Adipose tissue (tissue), 3 donors: ENCODE results near the gene TRIM60. TPM values are rescaled to one million over a fixed set of nuclear protein-coding genes. Genes with fewer than 3 reads are reported as not detected.
"Not testable (repeated sequence)": the region's sequence is repeated elsewhere in the genome, so short reads cannot be mapped to it uniquely, and the experiment has no call there.

Source experiments
- H3K27ac ChIP-seq: one replicate; pipeline ENCODE4 v1.5.1; 2013; ENCODE audit warnings: low read depth, low read length
- WGBS, 3 donors: extraction: QIAGEN DNeasy Blood & Tissue Kit; methylation state at CpG; one replicate each; pipeline ENCODE4 v1.1.7; 2013; 5-methylcytosine and 5-hydroxymethylcytosine counted together
- polyA plus RNA-seq, 3 donors: library from polyadenylated mRNA; stranded (reverse); fragments of 200-250 nt; gene quantifications; one replicate each; pipeline ENCODE4 v1.2.3, GENCODE V29; 2013
- donor health status: healthy with polysubstance abuse.
- donor health status: Bipolar disorder and iron deficiency.
- donor health status: healthy.

TRIM60 gene
- not detected for polyA plus RNA-seq

- 94 to 96% (median 95%) methylated on average over 41 of the region's 41 CpGs for WGBS, 3 donors
- no peak within 1 kb of the TSS for H3K27ac ChIP-seq
These were observed at the start of gene TRIM60 for GRCh38 chr4:165031436-165032211. Gene TRIM60 (plus strand): TSS chr4:165031999. CDS start chr4:165040073, 8,074 bp downstream.

GRCh38 chr4:164989471-164989870 is 42.3 kb upstream of the TRIM60 start:
- no peak overlapping the region for H3K27ac ChIP-seq
- WGBS, 3 donors = 20 to 66% (median 56%) methylated on average over 2 of the region's 2 CpGs

GRCh38 chr4:164990786-164991185 is 41.0 kb upstream of the TRIM60 start:
- H3K27ac ChIP-seq = not testable (repeated sequence)
- WGBS, 3 donors = 69 to 81% (median 73%) methylated on average over 10 of the region's 10 CpGs

GRCh38 chr4:164996123-164996522 is 35.7 kb upstream of the TRIM60 start:
- not testable (repeated sequence) for H3K27ac ChIP-seq
- 45 to 90% (median 81%) methylated on average over 4 to 6 of the region's 6 CpGs for WGBS, 3 donors

- H3K27ac ChIP-seq = no peak overlapping the region
- 82 to 89% (median 83%) methylated on average over 2 of the region's 2 CpGs for WGBS, 3 donors
These were observed 34.5 kb upstream of the TRIM60 start for GRCh38 chr4:164997324-164997723.

- H3K27ac ChIP-seq = no peak overlapping the region
- 61 to 79% (median 76%) methylated on average over 6 of the region's 6 CpGs for WGBS, 3 donors
These were observed 33.9 kb upstream of the TRIM60 start for GRCh38 chr4:164997941-164998340.

GRCh38 chr4:164998526-164999080 is 33.2 kb upstream of the TRIM60 start:
- WGBS, 3 donors = 65 to 73% (median 68%) methylated on average over 2 of the region's 2 CpGs
- not testable (repeated sequence) for H3K27ac ChIP-seq

GRCh38 chr4:165001957-165002356 is 29.8 kb upstream of the TRIM60 start:
- 37 to 71% (median 38%) methylated on average over 3 to 4 of the region's 4 CpGs for WGBS, 3 donors
- H3K27ac ChIP-seq = not testable (repeated sequence)

- 70 to 87% (median 73%) methylated on average over 6 of the region's 6 CpGs for WGBS, 3 donors
- no peak overlapping the region for H3K27ac ChIP-seq
These were observed 26.4 kb upstream of the TRIM60 start for GRCh38 chr4:165005352-165005925.

GRCh38 chr4:165006456-165006855 is 25.3 kb upstream of the TRIM60 start:
- WGBS, 3 donors = 77 to 86% (median 86%) methylated on average over 9 of the region's 9 CpGs
- no peak overlapping the region for H3K27ac ChIP-seq

GRCh38 chr4:165006886-165007285 is 24.9 kb upstream of the TRIM60 start:
- no peak overlapping the region for H3K27ac ChIP-seq

GRCh38 chr4:165009493-165010227 is 22.1 kb upstream of the TRIM60 start:
- no peak overlapping the region for H3K27ac ChIP-seq
- 64 to 84% (median 84%) methylated on average over 5 of the region's 5 CpGs for WGBS, 3 donors

More at GRCh38 chr4:165006886-165007285, 24.9 kb upstream of the TRIM60 start:
- WGBS, 3 donors = 59 to 78% (median 69%) methylated on average over 5 of the region's 5 CpGs

- 72 to 80% (median 73%) methylated on average over 2 of the region's 2 CpGs for WGBS, 3 donors
- H3K27ac ChIP-seq = no peak overlapping the region
These were observed 21.3 kb upstream of the TRIM60 start for GRCh38 chr4:165010487-165010886.

GRCh38 chr4:165010991-165011390 is 20.8 kb upstream of the TRIM60 start:
- no peak overlapping the region for H3K27ac ChIP-seq
- WGBS, 3 donors = 79 to 85% (median 79%) methylated on average over 8 of the region's 8 CpGs

GRCh38 chr4:165011403-165011802 is 20.4 kb upstream of the TRIM60 start:
- H3K27ac ChIP-seq = no peak overlapping the region
- WGBS, 3 donors = 81 to 85% (median 82%) methylated on average over 5 of the region's 5 CpGs

GRCh38 chr4:165013691-165014090 is 18.1 kb upstream of the TRIM60 start:
- no peak overlapping the region for H3K27ac ChIP-seq

GRCh38 chr4:165016971-165017370 is 14.8 kb upstream of the TRIM60 start:
- WGBS, 3 donors = 36 to 65% (median 57%) methylated on average over 5 of the region's 5 CpGs
- H3K27ac ChIP-seq = no peak overlapping the region

- not testable (repeated sequence) for H3K27ac ChIP-seq
- 93 to 97% (median 94%) methylated on average over 9 to 30 of the region's 30 CpGs for WGBS, 3 donors
These were observed 11.8 kb upstream of the TRIM60 start for GRCh38 chr4:165019995-165020394.

GRCh38 chr4:165025782-165026181 is 6.0 kb upstream of the TRIM60 start:
- H3K27ac ChIP-seq = not testable (repeated sequence)
- 92 to 95% (median 92%) methylated on average over 8 of the region's 8 CpGs for WGBS, 3 donors
